ENCODE data around the gene ACY1.

The ACY1 gene

DNA sequence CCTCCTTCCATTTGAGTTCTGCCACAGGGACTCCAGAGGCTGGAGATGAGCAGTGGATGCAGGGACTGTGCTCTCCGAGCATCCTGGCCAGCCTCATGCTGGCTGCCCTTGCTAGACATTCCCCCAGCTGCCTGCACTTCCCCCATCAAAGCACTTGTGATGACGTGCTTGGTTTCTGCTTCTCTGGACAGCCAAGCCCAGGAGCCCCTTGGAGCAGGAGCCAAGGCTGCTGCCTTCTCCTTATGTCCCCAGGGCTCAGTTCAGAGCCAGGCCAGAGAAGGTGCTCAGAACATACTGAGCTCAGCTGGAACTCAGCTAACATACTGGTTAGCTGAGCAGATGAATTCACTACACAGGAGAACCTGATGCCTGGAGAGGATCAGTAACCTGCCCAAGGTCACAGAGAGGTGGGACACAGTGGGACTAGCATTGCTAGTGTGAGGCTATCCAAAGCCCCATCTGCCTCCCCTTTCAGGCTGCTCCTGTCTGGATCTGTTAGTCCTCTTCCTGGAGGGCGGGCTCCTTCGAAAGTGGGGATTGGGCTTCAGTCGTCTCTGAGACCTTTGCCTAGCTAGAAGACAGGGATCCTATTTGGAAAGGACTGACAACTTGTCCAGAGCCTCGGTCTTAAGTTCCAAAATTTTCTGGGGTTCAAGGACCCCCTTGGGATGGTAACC is 20.3 kb upstream of the ACY1 start:
- no peak for DNase-seq (ENCODE audit: low read depth in 2 of 3, low spot score in 1 of 3)

DNA sequence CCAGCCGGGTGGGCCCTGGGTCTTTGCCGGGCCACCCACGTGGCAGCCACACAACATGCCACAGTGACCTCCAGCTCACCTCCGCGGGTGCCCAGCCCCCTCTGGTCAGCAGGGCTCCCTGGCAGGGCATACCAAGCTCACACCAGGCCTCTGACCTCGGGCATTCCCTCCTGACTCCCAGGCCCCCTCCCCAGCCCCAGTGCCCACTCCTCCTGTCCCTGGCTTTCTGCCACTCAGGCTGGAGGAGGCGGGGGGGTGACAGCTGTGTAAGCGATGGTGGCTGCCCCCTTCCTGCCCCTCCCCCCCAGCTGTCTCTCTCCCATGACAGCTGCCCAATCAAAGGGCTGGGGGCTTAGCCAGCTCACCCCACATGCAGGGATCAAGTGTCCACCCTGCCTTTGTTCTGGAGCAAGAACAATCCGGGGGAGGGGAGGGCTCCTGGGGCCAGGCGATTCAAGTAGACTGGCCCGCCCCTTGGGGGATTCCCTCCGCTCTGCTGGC is 19.3 kb upstream of the ACY1 start:
- no peak for DNase-seq (ENCODE audit: low read depth in 2 of 3, low spot score in 1 of 3)

DNA sequence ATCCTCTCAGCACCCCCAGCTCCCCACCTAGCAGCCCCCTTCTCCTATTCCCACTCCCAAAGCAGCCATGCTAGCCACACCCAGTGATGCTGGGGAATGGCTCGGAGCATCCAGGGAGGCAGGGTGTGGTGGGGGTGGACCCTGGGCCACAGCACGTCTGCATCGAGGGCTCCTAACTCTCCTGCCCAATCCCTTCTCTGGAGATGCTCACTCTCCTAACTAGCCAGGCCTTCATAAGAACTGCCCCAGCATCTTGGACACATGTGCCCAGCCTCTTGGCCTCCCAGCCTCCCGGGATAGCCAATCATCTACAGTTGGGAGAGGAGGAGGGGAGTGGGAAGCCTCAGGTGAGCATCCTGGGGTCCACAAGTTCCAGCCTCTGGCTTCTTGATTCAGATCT is 18.8 kb upstream of the ACY1 start:
- no peak for DNase-seq (ENCODE audit: low read depth in 2 of 3, low spot score in 1 of 3)

- DNase-seq (ENCODE audit: low read depth in 2 of 3, low spot score in 1 of 3) = no peak
Observed at GRCh38 chr3:51966016-51966415, 17.3 kb upstream of the ACY1 start.

DNA sequence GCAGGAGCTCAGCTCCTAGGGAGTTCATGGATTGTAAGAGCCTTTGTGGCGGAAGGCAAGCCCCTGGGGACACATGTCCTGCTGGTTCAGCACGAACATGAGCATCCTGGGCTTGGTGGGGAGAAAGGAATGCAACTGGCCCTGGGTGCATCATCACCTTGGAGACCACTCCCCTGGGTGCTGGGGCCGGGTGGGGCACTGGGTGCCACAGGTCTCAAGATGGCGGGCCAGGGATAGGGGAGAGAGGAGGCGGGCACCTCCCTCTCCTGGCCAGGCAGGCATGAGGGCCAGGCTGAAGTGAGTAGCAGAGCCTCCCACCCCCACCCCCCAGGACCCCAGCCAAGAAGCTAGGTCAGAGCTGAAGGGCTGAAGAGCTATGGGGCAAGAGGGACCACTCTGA is 16.8 kb upstream of the ACY1 start:
- DNase-seq (ENCODE audit: low read depth in 2 of 3, low spot score in 1 of 3) = no peak

GRCh38 chr3:51966922-51967383 is 16.4 kb upstream of the ACY1 start:
- DNase-seq (ENCODE audit: low read depth in 2 of 3, low spot score in 1 of 3) = no peak

- DNase-seq (ENCODE audit: low read depth in 2 of 3, low spot score in 1 of 3) = no peak
Observed at GRCh38 chr3:51967384-51968169, 15.8 kb upstream of the ACY1 start, which contains the start of gene PCBP4. Gene PCBP4 (minus strand): TSS chr3:51967454. CDS start chr3:51961240, 6,214 bp downstream.

- no peak for DNase-seq (ENCODE audit: low read depth in 2 of 3, low spot score in 1 of 3)
Observed at GRCh38 chr3:51968170-51968775, 15.1 kb upstream of the ACY1 start.

DNA sequence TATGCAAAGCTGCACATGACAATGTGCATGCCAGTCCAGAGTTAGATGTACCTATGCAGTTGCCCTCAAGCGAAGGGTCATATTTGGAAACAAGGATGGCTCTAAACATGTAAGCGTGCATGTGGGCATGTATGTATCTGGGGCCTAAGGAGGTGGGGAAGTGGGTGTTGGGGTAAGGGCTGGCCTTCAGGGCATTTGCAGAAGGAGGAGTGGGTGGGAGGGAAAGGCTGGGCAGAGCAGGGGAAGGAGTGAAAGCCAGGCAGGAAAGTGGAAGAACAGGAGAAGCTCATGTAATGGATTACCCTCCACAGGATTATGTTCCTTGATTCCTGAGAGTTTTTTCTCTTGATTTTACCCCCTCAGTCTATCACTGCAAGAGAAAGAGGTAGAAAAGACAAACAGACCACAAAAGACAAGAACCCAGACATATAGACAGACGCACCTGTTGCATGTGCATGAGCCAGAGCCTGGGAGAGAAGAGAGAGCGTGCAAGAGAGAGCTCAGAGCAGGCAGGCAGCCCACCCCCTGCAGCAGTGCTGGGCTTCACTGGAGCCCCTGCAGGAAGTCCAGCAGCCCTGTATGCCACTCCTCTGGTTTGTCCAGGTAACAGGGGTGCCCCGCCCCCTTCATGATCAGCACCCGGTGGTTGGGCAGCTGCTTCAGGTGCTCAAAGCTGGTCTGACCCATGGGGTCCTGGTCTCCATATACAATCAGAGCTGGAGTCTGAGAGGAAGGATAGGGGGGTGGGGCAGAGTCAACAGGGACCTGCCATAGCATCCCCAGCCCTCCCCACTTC is 14.3 kb upstream of the ACY1 start:
- DNase-seq (ENCODE audit: low read depth in 2 of 3, low spot score in 1 of 3) = no peak

- no peak for DNase-seq (ENCODE audit: low read depth in 2 of 3, low spot score in 1 of 3)
Observed at GRCh38 chr3:51969841-51970240, 13.5 kb upstream of the ACY1 start.

DNA sequence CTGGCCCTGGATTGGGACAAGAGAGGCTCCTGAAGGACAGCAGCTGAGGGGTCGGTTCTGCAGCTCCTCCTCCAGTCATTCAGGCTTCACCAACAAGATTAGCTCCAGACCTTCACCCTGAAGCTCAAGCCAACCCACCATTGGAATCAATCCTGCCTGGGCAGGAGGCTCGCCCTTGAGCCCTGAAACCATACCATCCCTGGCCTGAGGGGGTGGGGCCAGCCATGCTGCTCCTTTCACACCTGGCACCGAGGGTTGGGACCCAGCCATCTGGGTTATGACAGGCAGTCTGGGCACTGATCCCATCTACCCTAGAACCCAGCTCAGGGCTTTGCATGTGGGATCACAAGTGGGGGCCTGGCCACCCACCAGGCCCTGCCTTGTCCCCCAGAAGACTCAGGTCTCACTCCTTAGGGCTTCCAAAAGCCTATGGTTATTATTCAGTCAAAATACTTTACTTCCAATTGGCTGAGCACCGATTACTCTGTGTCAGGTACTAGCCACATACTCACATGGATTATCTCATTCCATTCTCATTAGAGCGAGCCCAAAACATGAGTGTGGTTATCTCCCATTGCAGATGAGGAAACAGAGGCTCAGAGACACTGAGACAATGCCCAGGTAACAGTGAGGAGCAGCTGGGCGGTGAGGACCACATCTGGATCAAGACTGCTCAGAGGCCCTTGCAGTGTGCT is 12.6 kb upstream of the ACY1 start:
- DNase-seq (ENCODE audit: low read depth in 2 of 3, low spot score in 1 of 3) = no peak

DNA sequence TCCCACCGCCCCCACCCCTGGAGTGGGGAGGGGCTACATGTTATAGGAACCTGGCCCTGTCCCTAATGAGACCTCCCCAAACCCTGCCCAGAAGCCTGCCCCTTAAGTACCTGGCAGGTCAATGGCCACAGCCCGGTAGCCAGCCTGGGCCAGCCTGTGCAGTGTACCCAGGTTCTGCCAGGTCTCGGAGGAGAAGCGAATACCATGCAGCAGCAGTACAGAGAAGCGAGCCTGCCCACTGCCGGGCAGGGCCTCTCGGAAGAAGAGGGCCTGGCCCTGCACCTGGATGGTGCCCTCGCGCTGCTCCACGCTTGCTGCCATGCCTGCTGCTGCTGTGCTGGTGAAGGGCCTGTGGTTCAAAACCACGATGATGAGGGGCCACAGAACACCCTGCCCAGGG is 12.0 kb upstream of the ACY1 start:
- DNase-seq (ENCODE audit: low read depth in 2 of 3, low spot score in 1 of 3) = no peak

DNA sequence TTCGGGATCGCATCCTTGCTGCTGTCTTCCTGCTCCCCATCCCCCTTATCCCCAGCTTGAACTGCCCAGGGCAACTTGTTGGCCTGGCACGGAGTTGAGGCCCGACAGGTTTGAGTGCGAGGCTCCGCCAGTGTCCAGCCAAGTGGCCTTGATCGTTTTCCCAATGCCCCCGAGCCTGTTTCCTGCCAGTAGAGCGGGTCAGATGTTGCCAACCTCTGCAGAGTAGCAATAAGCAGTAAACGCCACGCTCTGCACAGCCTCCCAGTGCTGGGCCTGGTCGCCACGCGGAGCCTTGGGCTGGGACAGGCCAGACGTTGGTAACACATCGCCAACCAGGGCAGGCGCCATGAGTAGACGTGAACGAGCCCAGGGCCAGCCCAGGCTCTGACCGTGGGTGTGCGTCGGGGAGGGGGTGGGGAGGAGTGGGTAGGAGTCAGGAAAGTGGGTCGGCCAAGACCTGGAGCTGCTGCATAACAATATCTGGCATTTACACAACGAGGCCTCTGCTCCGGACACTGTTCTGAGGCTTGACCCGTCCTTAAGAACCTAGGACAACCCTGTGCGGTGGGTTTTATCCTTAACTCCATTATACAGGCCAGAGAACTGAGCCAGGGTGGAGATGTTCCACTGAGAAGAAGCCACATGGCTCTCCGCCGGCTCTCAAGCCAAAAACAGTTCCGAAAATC is 8.9 kb upstream of the ACY1 start:
- DNase-seq (ENCODE audit: low read depth in 2 of 3, low spot score in 1 of 3) = no peak

DNA sequence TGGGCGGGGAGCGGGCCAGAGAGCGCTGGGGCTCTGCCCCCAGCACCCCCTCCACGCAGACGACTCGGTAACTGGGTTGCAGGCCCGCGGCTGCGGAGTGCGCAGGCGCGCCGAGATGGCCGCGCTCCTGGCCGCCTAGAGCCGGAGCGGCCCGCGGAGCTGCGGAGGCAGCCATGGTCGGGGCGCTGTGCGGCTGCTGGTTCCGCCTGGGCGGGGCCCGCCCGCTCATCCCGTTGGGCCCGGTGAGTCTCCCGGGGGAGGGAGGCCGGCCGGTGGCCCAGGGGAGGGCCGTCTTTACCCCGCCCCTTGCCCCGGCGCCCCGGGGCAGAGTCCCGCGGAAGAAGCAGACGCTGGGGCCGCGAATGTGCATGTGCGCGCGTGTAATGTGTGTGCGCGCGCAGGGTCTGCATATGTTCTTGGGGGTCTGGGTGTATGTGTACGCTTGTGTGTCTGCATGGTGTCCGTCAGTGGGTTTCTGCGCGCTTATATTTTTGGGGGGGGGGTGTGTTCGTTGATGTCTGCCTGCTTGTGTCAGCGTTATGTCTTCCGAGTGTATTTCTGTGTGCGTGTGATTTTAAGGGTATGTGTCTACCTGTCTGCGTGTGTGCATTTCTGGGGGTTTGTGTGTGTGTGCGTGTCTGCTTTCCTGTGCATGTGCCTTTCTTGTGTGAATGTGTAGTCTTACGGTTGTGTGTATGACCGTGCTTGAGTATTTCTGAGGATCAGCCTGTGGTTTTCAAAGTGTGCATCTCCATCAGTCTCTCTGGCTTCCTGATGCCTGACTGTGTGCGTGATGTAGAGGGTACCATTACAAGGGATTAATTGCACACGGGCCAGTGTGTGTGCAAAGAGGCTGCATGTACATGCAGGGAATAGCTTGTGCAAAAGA is 8.1 kb upstream of the ACY1 start, which contains the start of gene ABHD14A:
Gene ABHD14A, plus strand, starts transcription at position 102 of the 889 bp plus-strand sequence. Its CDS starts 72 bp downstream, at position 174.
- peak in 2 of 3 donors; percentile 44 to 61 for DNase-seq (ENCODE audit: low read depth in 2 of 3, low spot score in 1 of 3)

GRCh38 chr3:51975852-51976549 is 7.3 kb upstream of the ACY1 start:
- no peak for DNase-seq (ENCODE audit: low read depth in 2 of 3, low spot score in 1 of 3)

GRCh38 chr3:51977446-51978142 is 5.7 kb upstream of the ACY1 start:
- DNase-seq (ENCODE audit: low read depth in 2 of 3, low spot score in 1 of 3) = no peak

DNA sequence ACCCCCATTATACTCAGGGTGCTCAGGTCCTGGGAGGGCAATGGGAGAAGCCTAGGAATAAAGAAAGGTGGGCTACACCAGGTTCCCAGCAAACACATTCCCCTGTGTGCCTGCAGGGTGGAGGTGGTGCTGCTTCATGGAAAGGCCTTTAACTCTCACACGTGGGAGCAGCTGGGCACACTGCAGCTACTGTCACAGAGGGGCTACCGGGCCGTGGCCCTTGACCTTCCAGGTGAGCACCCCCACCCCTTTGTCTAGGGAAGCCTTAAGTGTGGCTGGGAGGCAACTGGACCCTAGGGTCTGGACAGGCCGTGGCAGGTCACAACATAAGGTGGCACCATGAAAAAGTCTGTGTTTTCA is 5.2 kb upstream of the ACY1 start:
- DNase-seq (ENCODE audit: low read depth in 2 of 3, low spot score in 1 of 3) = no peak

DNA sequence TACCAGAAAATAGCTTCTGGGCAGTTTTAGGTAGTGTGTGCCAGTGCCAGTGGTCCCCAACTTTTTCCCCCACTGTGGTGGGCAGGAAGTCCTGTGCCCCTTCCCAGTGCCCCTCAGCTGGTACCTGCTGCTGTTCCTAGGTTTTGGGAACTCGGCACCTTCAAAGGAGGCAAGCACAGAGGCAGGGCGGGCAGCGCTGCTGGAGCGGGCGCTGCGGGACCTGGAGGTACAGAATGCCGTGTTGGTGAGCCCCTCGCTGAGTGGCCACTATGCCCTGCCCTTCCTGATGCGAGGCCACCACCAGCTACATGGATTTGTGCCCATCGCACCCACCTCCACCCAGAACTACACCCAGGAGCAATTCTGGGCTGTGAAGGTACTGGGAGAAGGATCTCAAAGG is 3.1 kb upstream of the ACY1 start:
- no peak for DNase-seq (ENCODE audit: low read depth in 2 of 3, low spot score in 1 of 3)
